HepG2 (cell line): ENCODE results near the gene VDAC2. TPM values are rescaled to one million over a fixed set of nuclear protein-coding genes. Genes with fewer than 3 reads are reported as not detected.
A peak's percentile ranks its signal among the peaks of the same experiment; 100 is the strongest.

ENCODE experiments used
- ATAC-seq: fragments of 200-7000 bp; cut with Tn5 transposase; 3 replicates; pipeline ENCODE4 v1.9.1; 2020; ENCODE audit warnings: mild to moderate bottlenecking, moderate library complexity
- Bru-seq: library from RNA; stranded (reverse); fragments of 400-500 nt; gene quantifications from one replicate; lab custom pipeline; 2021; lab: Mats Ljungman, UMichigan
- BruChase-seq, 2 experiments: library from RNA; stranded (reverse); fragments of 400-500 nt; gene quantifications; one replicate each; lab custom pipeline; 2021; lab: Mats Ljungman, UMichigan
- BruUV-seq: library from RNA; stranded (reverse); fragments of 400-500 nt; replicated peaks from 2 replicates; lab custom pipeline; 2021; lab: Mats Ljungman, UMichigan
- CTCF ChIA-PET: fragments of 300-600 bp; formaldehyde crosslinking; extraction: SDS; loops from one replicate; lab custom pipeline; 2021; ENCODE audit warnings: low total read pairs, inconsistent platforms, low intra/inter-chr PET ratio; lab: Yijun Ruan, JAX
- POLR2A ChIA-PET: fragments of 350-600 bp; sonication (Branson Sonifier 250); formaldehyde crosslinking; loops from one replicate; lab custom pipeline; 2020; ENCODE audit warnings: antibody characterized with exemption, inconsistent platforms; lab: Yijun Ruan, JAX
- DNase-seq: peaks from one replicate; pipeline ENCODE4 v3.0.0-alpha.2; 2015; ENCODE audit warnings: low spot score
- FAIRE-seq: peaks from 3 replicates; lab custom pipeline; 2011; peaks lifted over from hg19 to GRCh38; lab: Jason Lieb, UNC
- H2AFZ ChIP-seq: one replicate; pipeline ENCODE4 v1.6.1; 2011; ENCODE audit warnings: low read length, inconsistent platforms
- H3K27ac ChIP-seq: fragments of 300-600 bp; 3 replicates; pipeline ENCODE4 v1.8.0; 2011; ENCODE audit warnings: mixed run types, mild to moderate bottlenecking, mixed read lengths, low read length, inconsistent platforms; ENCODE audit not compliant: insufficient read depth; ENCODE audit errors: extremely low read length
- H3K27me3 ChIP-seq, 2 experiments: fragments of 200-600 bp in 1 of 2; 2 replicates in 1 of 2; 3 replicates in 1 of 2; pipeline versions ENCODE4 v1.6.0 to v1.8.0; 2011; ENCODE audit warnings: low read length in 2 of 2, mild to moderate bottlenecking in 2 of 2, moderate library complexity in 2 of 2, inconsistent platforms in 1 of 2; ENCODE audit not compliant: insufficient read depth in 2 of 2, control insufficient read depth in 1 of 2
- H3K36me3 ChIP-seq, 2 experiments: fragments of 200-600 bp in 1 of 2; replicated peaks in 1 of 2; 2 replicates in 1 of 2; 3 replicates in 1 of 2; pipeline versions ENCODE4 v1.5.1 to v1.8.0; 2011; ENCODE audit warnings: low read length in 2 of 2, inconsistent platforms in 1 of 2; ENCODE audit not compliant: insufficient read depth in 2 of 2, control insufficient read depth in 1 of 2
- H3K4me1 ChIP-seq: 2 replicates; pipeline ENCODE4 v1.5.1; 2012; ENCODE audit warnings: low read length, inconsistent platforms; ENCODE audit not compliant: insufficient read depth
- H3K4me2 ChIP-seq: 2 replicates; pipeline ENCODE4 v1.6.0; 2011; ENCODE audit warnings: low read depth, low read length, inconsistent platforms
- H3K4me3 ChIP-seq, 3 experiments: fragments of 200-600 bp in 1 of 3; sonication (generic), shearing (Covaris generic) in 1 of 3; replicated peaks in 1 of 3; 2 replicates each; pipeline ENCODE4 v1.5.1; 2011 to 2016; ENCODE audit warnings: low read length in 3 of 3, inconsistent platforms in 2 of 3, low read depth in 2 of 3, mild to moderate bottlenecking in 2 of 3, control low read depth in 1 of 3, mixed read lengths in 1 of 3; ENCODE audit not compliant: insufficient read depth in 1 of 3
- H3K79me2 ChIP-seq: one replicate; pipeline ENCODE4 v1.6.1; 2011; ENCODE audit warnings: low read length, inconsistent platforms; ENCODE audit not compliant: insufficient read depth
- H3K9ac ChIP-seq: 2 replicates; pipeline ENCODE4 v1.6.0; 2011; ENCODE audit warnings: mild to moderate bottlenecking, low read depth, low read length, inconsistent platforms; ENCODE audit not compliant: insufficient read depth
- H3K9me3 ChIP-seq: 2 replicates; pipeline ENCODE4 v1.5.1; 2012; ENCODE audit warnings: mild to moderate bottlenecking, low read length
- H4K20me1 ChIP-seq: 2 replicates; pipeline ENCODE4 v1.6.0; 2011; ENCODE audit warnings: inconsistent platforms, mild to moderate bottlenecking, low read length, moderate library complexity; ENCODE audit not compliant: insufficient read depth
- HDAC1 ChIP-seq: sonication (generic); formaldehyde crosslinking; IDR thresholded peaks from 2 replicates; pipeline ENCODE4 v1.5.1; 2020; ENCODE audit warnings: mild to moderate bottlenecking, missing genetic modification reagents
- MAZ ChIP-seq, 2 experiments: sonication (generic) in 1 of 2; formaldehyde crosslinking in 1 of 2; IDR thresholded peaks; 2 replicates each; pipeline versions ENCODE4 v1.5.0 to v1.6.1; 2012 to 2020; ENCODE audit warnings: low read depth in 2 of 2, mild to moderate bottlenecking in 2 of 2, borderline replicate concordance in 1 of 2, improper control_type of control experiment in 1 of 2, low read length in 1 of 2, missing genetic modification reagents in 1 of 2, moderate library complexity in 1 of 2
- POGZ ChIP-seq: sonication (generic); formaldehyde crosslinking; IDR thresholded peaks from 2 replicates; pipeline ENCODE4 v1.4.0; 2020; ENCODE audit warnings: mild to moderate bottlenecking, missing genetic modification reagents
- SMYD3 ChIP-seq: sonication (generic); formaldehyde crosslinking; IDR thresholded peaks from 2 replicates; pipeline ENCODE4 v1.8.1; 2023; ENCODE audit warnings: mild to moderate bottlenecking, missing genetic modification reagents
- SRF ChIP-seq: IDR thresholded peaks from 2 replicates; pipeline ENCODE4 v1.6.1; 2011; ENCODE audit warnings: mild to moderate bottlenecking, low read depth, low read length, moderate library complexity
- ZNF234 ChIP-seq: sonication (generic); formaldehyde crosslinking; conservative IDR thresholded peaks from 2 replicates; pipeline ENCODE4 v1.5.1; 2020; ENCODE audit warnings: mild to moderate bottlenecking, missing genetic modification reagents
- ZNF557 ChIP-seq: sonication (generic); formaldehyde crosslinking; IDR thresholded peaks from 2 replicates; pipeline ENCODE4 v1.4.0; 2020; ENCODE audit warnings: missing genetic modification reagents
- WGBS: methylation state at CpG from one replicate; pipeline ENCODE4 v1.1.6; 2017; ENCODE audit warnings: low lambda C conversion rate; 5-methylcytosine and 5-hydroxymethylcytosine counted together
- in situ Hi-C: cut with HindIII; loops from 2 replicates; pipeline ENCODE4 v1.10.0; 2017; ENCODE audit warnings: low pct_unique_long_range_greater_than_20kb; ENCODE audit not compliant: extremely low pct_ligation_motif_present
- intact Hi-C: fragments of 100-400 bp; cut with micrococcal nuclease; formaldehyde crosslinking; loops from one replicate; pipeline ENCODE4 v1.10.0; 2022; ENCODE audit not compliant: unreplicated experiment
- long read RNA-seq, 2 experiments: library from RNA in 1 of 2; library from polyadenylated mRNA in 1 of 2; stranded (forward) in 1 of 2; unstranded in 1 of 2; transcript quantifications; one replicate each; pipeline ENCODE4 v2.0.0, GENCODE V29; 2019 to 2022
- polyA minus RNA-seq, 3 experiments: library from RNA; depleted of rRNA, polyadenylated mRNA; stranded (reverse); fragments of >200 nt; gene quantifications; 2 replicates each; pipeline ENCODE4 v1.2.3, GENCODE V29; 2011; ENCODE audit warnings: low replicate concordance in 1 of 3
- polyA plus RNA-seq, 8 experiments: library from polyadenylated mRNA; depleted of rRNA in 3 of 8; stranded (reverse) in 7 of 8; unstranded in 1 of 8; fragments of >200 nt; fragmentation: Illumina TruSeq in 4 of 8; extraction: Trizol in 4 of 8; gene quantifications; 2 replicates each; pipeline versions ENCODE4 v1.2.1 to v1.2.3, GENCODE V29; 2011 to 2016; ENCODE audit warnings: low read depth in 4 of 8, missing spikeins in 1 of 8, mixed read lengths in 1 of 8; ENCODE audit not compliant: insufficient read depth in 1 of 8
- total RNA-seq, 5 experiments: library from RNA; depleted of rRNA; stranded (reverse); fragments of >200 nt; fragmentation: Illumina TruSeq; extraction: Trizol; gene quantifications; 2 replicates each; pipeline ENCODE4 v1.2.3, GENCODE V29; 2016; ENCODE audit warnings: low read depth in 1 of 5
- TF ChIP-seq, protein P1 (sequence below): sonication (generic); formaldehyde crosslinking; IDR thresholded peaks from 2 replicates; pipeline ENCODE4 v1.9.0; 2022; ENCODE audit warnings: missing genetic modification reagents, mild to moderate bottlenecking, borderline replicate concordance
- TF ChIP-seq, protein P2 (sequence below): sonication (generic); formaldehyde crosslinking; IDR thresholded peaks from 2 replicates; pipeline ENCODE4 v1.4.0; 2020; ENCODE audit warnings: mild to moderate bottlenecking, missing genetic modification reagents

Gene VDAC2, protein sequence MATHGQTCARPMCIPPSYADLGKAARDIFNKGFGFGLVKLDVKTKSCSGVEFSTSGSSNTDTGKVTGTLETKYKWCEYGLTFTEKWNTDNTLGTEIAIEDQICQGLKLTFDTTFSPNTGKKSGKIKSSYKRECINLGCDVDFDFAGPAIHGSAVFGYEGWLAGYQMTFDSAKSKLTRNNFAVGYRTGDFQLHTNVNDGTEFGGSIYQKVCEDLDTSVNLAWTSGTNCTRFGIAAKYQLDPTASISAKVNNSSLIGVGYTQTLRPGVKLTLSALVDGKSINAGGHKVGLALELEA
- total RNA-seq (2016; rRNA removed; fragmentation: Illumina TruSeq; extraction: Trizol) (222 and 289 TPM in 2 replicates), polyA plus RNA-seq (2011; rRNA removed) (51.4 and 67.9 TPM in 2 replicates), polyA minus RNA-seq (2011; rRNA and poly(A)+ RNA removed; ENCODE audit: low replicate concordance) (45.3 and 49.0 TPM in 2 replicates), Bru-seq, nascent RNA (percentile 94 among the genes with signal in this experiment), BruChase-seq, experiment 1, labeled RNA remaining after a 6-hour chase (percentile 94 among the genes with signal in this experiment), BruChase-seq, experiment 2, labeled RNA remaining after a 2-hour chase (percentile 89 among the genes with signal in this experiment)
- 104 and 114 TPM in 2 replicates for total RNA-seq (2016; cell fraction: cytosol; rRNA removed; fragmentation: Illumina TruSeq; extraction: Trizol; ENCODE audit: low read depth)
- 211 and 292 TPM in 2 replicates for total RNA-seq (2016; cell fraction: insoluble cytoplasmic fraction; rRNA removed; fragmentation: Illumina TruSeq; extraction: Trizol)
- total RNA-seq (2016; cell fraction: membrane; rRNA removed; fragmentation: Illumina TruSeq; extraction: Trizol): 204 and 207 TPM in 2 replicates
- 115 and 129 TPM in 2 replicates for total RNA-seq (2016; cell fraction: nucleus; rRNA removed; fragmentation: Illumina TruSeq; extraction: Trizol)
- polyA plus RNA-seq (2011; cell fraction: cytosol; rRNA removed): 57.5 and 78.7 TPM in 2 replicates
- 39.7 and 47.6 TPM in 2 replicates for polyA plus RNA-seq (2011; cell fraction: nucleus; rRNA removed)
- 254 and 278 TPM in 2 replicates for polyA plus RNA-seq (2012)
- polyA plus RNA-seq (2016; cell fraction: cytosol; fragmentation: Illumina TruSeq; extraction: Trizol; ENCODE audit: low read depth): 130 and 148 TPM in 2 replicates
- polyA plus RNA-seq (2016; cell fraction: insoluble cytoplasmic fraction; fragmentation: Illumina TruSeq; extraction: Trizol; ENCODE audit: low read depth): 312 and 323 TPM in 2 replicates
- polyA plus RNA-seq (2016; cell fraction: membrane; fragmentation: Illumina TruSeq; extraction: Trizol; ENCODE audit: low read depth): 182 and 196 TPM in 2 replicates
- polyA plus RNA-seq (2016; cell fraction: nucleus; fragmentation: Illumina TruSeq; extraction: Trizol; ENCODE audit: insufficient read depth, low read depth): 145 and 163 TPM in 2 replicates
- 83.7 and 98.7 TPM in 2 replicates for polyA minus RNA-seq (2011; cell fraction: cytosol; rRNA and poly(A)+ RNA removed)
- polyA minus RNA-seq (2011; cell fraction: nucleus; rRNA and poly(A)+ RNA removed): 59.0 and 61.9 TPM in 2 replicates
- long read RNA-seq, experiment 1, transcript VDAC2-203 (10 exons, 1,557 nt): major isoform, 446 of 508 reads
- long read RNA-seq, experiment 1, partial matches to known transcripts: 30 of 508 reads
- long read RNA-seq, experiment 1, other reads (novel, unspliced or antisense): 31 of 508 reads
- long read RNA-seq, experiment 2, transcript VDAC2-203 (10 exons, 1,557 nt): major isoform, 453 of 601 reads
- long read RNA-seq, experiment 2, transcript VDAC2-207 (2 exons, 770 nt): minor isoform, 5 of 601 reads
- long read RNA-seq, experiment 2, partial matches to known transcripts: 76 of 601 reads
- long read RNA-seq, experiment 2, other reads (novel, unspliced or antisense): 67 of 601 reads

- Histone ChIP-seq H3K4me1 (peaks cover 69% of the 10 kb centered on the region), H3K27me3 (no peaks in the 10 kb centered on the region; a peak in 1 of 5 replicates), H3K27ac (peak within 1 kb of the TSS; percentile 91), H3K9me3 (no peaks in the 10 kb centered on the region), H3K79me2 (peaks cover 40% of the 10 kb centered on the region), H2AFZ (no peak within 1 kb of the TSS), H3K36me3 (peaks cover 0 to 25% of the 10 kb centered on the region in 2 experiments; a peak in 4 of 5 replicates), H3K4me3 (peak within 1 kb of the TSS; percentile 80 to 91 (median 90)), H3K4me2 (peak within 1 kb of the TSS; percentile 88), H3K9ac (peak within 1 kb of the TSS; percentile 96), H4K20me1 (peaks cover 12% of the 10 kb centered on the region)
- POLR2A ChIA-PET: interaction anchor here (0.6 to 4.8 kb wide), 16 partner anchors 8 to 1032 kb away, joined by 3 to 55 read pairs (median 6); partner anchors contain the start of genes COMTD1 and SAMD8
- peak; percentile 73 for DNase-seq
- in situ Hi-C loops (no loop called here), intact Hi-C loops (loop anchor here (1.0 to 2.0 kb wide), 2 partner anchors 14 to 42 kb away; no protein-coding TSS in a partner anchor)
- no TSS peak for BruUV-seq
- CTCF ChIA-PET: no interaction called here
- WGBS: 4% methylated on average over 18 of the region's 80 CpGs
- FAIRE-seq: no peak
- peak; percentile 87 for ATAC-seq
- TF ChIP-seq ZNF557 (CRISPR knock-in tag) (no peak; the same call in 1 of the 2 replicates), SRF (no peak), HDAC1 (CRISPR knock-in tag) (peak; percentile 85), MAZ (IDR thresholded peaks at IDR 0.05; ENCODE audit: borderline replicate concordance, low read depth, low read length) (peak; percentile 87), MAZ (CRISPR knock-in tag; IDR thresholded peaks at IDR 0.05; ENCODE audit: low read depth) (peak; percentile 97), SMYD3 (CRISPR knock-in tag) (no peak), POGZ (peak; percentile 46; the same call in 1 of the 2 replicates), ZNF234 (CRISPR knock-in tag) (peak; percentile 94)
- TF ChIP-seq, protein P1, sequence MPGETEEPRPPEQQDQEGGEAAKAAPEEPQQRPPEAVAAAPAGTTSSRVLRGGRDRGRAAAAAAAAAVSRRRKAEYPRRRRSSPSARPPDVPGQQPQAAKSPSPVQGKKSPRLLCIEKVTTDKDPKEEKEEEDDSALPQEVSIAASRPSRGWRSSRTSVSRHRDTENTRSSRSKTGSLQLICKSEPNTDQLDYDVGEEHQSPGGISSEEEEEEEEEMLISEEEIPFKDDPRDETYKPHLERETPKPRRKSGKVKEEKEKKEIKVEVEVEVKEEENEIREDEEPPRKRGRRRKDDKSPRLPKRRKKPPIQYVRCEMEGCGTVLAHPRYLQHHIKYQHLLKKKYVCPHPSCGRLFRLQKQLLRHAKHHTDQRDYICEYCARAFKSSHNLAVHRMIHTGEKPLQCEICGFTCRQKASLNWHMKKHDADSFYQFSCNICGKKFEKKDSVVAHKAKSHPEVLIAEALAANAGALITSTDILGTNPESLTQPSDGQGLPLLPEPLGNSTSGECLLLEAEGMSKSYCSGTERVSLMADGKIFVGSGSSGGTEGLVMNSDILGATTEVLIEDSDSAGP (CRISPR knock-in tag): peak; percentile 87
- TF ChIP-seq, protein P2, sequence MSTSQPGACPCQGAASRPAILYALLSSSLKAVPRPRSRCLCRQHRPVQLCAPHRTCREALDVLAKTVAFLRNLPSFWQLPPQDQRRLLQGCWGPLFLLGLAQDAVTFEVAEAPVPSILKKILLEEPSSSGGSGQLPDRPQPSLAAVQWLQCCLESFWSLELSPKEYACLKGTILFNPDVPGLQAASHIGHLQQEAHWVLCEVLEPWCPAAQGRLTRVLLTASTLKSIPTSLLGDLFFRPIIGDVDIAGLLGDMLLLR: peak; percentile 82
Observed at GRCh38 chr10:75210282-75211006, at the start of gene VDAC2. VDAC2 (plus strand) TSS chr10:75210796; CDS start chr10:75211159, 363 bp downstream.
